Esophagus squamous epithelium (tissue), 5 donors: ENCODE results near the gene PLA2G4B. TPM values are rescaled to one million over a fixed set of nuclear protein-coding genes. Genes with fewer than 3 reads are reported as not detected.
A peak's percentile ranks its signal among the peaks of the same experiment; 100 is the strongest.

Experiments used
- DNase-seq: peaks from one replicate; lab custom pipeline; 2025; lab: John Stamatoyannopoulos, UW
- H3K27ac ChIP-seq, 4 donors: fragments of 200-600 bp; sonication (generic); one replicate each; pipeline ENCODE4 v1.5.1; 2016 to 2019; ENCODE audit warnings: mild to moderate bottlenecking in 1 of 4
- H3K27me3 ChIP-seq, 4 donors: fragments of 200-600 bp; sonication (generic); 1 replicate in 3 of 4; 2 replicates in 1 of 4; pipeline versions ENCODE4 v1.5.1 to v1.6.0; 2017 to 2021; ENCODE audit warnings: antibody characterized with exemption in 1 of 4
- H3K36me3 ChIP-seq, 3 donors: fragments of 200-600 bp; sonication (generic); one replicate each; pipeline ENCODE4 v1.5.1; 2016 to 2019
- H3K4me1 ChIP-seq, 3 donors: fragments of 200-600 bp; sonication (generic); one replicate each; pipeline ENCODE4 v1.5.1; 2017 to 2019
- H3K4me3 ChIP-seq, 4 donors: fragments of 200-600 bp; sonication (generic); 1 replicate in 3 of 4; 2 replicates in 1 of 4; pipeline ENCODE4 v1.5.1; 2016 to 2019; ENCODE audit warnings: mild to moderate bottlenecking in 2 of 4, moderate library complexity in 1 of 4
- H3K9me3 ChIP-seq, 3 donors: fragments of 200-600 bp; sonication (generic); one replicate each; pipeline ENCODE4 v1.5.1; 2016 to 2019
- POLR2A ChIP-seq, 4 donors: fragments of 450-650 bp; IDR thresholded peaks; one replicate each; pipeline ENCODE4 v1.6.1; 2017; ENCODE audit warnings: antibody characterized with exemption in 4 of 4, mild to moderate bottlenecking in 4 of 4, moderate library complexity in 3 of 4
- WGBS, 2 donors: methylation state at CpG; one replicate each; pipeline ENCODE4 v1.1.5; 2018; 5-methylcytosine and 5-hydroxymethylcytosine counted together
- intact Hi-C: fragments of 100-400 bp; cut with DNase I; formaldehyde crosslinking; loops from one replicate; pipeline ENCODE4 v1.15.0; 2022
- total RNA-seq, 4 donors: library from RNA; depleted of rRNA; stranded (reverse); fragments of >200 nt; gene quantifications; one replicate each; pipeline ENCODE4 v1.1.0, GENCODE V29; 2016
- TF ChIP-seq, protein P1 (sequence below), 6 experiments: fragments of 450-650 bp in 4 of 6; fragments of 200-600 bp in 2 of 6; sonication (generic) in 2 of 6; IDR thresholded peaks; one replicate each; pipeline ENCODE4 v1.5.1; 2016 to 2019; ENCODE audit warnings: antibody characterized with exemption in 6 of 6, mild to moderate bottlenecking in 4 of 6, moderate library complexity in 4 of 6
- donor health status: DM: yes; HTN: yes; CAD: no.

The PLA2G4B gene
- total RNA-seq, 4 donors from 2014 or later: 26.5 to 58.9 (median 39.7) TPM

DNA sequence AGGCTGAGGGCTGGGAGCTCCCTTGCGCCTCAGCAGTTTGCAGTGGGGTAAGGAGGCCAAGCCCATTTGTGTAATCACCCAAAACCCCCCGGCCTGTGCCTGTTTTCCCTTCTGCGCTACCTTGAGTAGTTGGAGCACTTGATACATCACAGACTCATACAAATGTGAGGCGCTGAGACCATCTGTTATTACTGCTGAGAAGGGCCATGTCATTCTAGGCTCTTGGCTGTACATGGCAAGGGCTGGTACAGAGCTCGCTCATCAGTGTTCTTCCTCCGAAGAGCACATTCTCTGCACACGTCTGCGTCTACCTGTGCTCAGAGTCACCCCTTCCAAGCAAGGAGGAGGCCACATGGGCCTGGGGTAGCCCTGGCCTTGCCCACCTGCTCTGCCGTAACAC is 9.3 kb downstream of the PLA2G4B start:
- DNase-seq: no peak
- Histone ChIP-seq H3K9me3 (no peaks in the 10 kb centered on the region), H3K27ac (peak overlapping the region in 2 of 4 donors; percentile 74 to 88), H3K27me3 (peaks cover 0 to 15% (median 0%) of the 10 kb centered on the region in 4 donors), H3K36me3 (peaks cover 30 to 63% (median 46%) of the 10 kb centered on the region in 3 donors), H3K4me1 (peaks cover 10 to 54% (median 13%) of the 10 kb centered on the region in 3 donors), H3K4me3 (no peak overlapping the region)
- TF ChIP-seq, protein P1, sequence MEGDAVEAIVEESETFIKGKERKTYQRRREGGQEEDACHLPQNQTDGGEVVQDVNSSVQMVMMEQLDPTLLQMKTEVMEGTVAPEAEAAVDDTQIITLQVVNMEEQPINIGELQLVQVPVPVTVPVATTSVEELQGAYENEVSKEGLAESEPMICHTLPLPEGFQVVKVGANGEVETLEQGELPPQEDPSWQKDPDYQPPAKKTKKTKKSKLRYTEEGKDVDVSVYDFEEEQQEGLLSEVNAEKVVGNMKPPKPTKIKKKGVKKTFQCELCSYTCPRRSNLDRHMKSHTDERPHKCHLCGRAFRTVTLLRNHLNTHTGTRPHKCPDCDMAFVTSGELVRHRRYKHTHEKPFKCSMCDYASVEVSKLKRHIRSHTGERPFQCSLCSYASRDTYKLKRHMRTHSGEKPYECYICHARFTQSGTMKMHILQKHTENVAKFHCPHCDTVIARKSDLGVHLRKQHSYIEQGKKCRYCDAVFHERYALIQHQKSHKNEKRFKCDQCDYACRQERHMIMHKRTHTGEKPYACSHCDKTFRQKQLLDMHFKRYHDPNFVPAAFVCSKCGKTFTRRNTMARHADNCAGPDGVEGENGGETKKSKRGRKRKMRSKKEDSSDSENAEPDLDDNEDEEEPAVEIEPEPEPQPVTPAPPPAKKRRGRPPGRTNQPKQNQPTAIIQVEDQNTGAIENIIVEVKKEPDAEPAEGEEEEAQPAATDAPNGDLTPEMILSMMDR (IDR thresholded peaks at IDR 0.05): no peak
- no peak for TF ChIP-seq POLR2A (IDR thresholded peaks at IDR 0.05)
- WGBS, 2 donors: 93% methylated on average over 7 of the region's 9 CpGs; no CpG with 5 or more reads in 1 of the 2 donors
- intact Hi-C loops: no loop called here

DNA sequence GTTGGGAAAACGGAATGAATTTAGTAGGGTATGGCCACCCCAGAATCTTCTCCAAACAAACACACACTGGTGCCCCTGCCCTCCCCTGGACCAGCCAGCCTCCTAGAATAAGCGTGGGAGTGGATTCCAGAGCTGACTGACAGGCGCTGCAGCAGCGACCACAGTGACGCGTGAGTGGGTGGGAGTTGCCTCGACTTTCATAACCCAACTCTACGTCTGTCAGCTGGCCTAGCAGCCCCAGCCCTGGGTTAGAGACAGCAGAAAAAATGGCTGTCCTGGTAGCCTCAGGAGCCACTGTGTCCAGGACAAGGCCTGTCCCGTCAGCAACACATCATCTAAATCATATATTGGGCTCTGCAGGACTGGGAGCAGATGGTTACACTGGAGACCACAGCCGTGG is 10.0 kb downstream of the PLA2G4B start:
- Histone ChIP-seq H3K9me3 (no peaks in the 10 kb centered on the region), H3K27me3 (peaks cover 0 to 22% (median 0%) of the 10 kb centered on the region in 4 donors), H3K36me3 (peaks cover 30 to 57% (median 46%) of the 10 kb centered on the region in 3 donors), H3K4me1 (peaks cover 10 to 61% (median 13%) of the 10 kb centered on the region in 3 donors), H3K4me3 (no peak overlapping the region), H3K27ac (peak overlapping the region; percentile 68 to 88 (median 75))
- intact Hi-C loops: no loop called here
- no peak for DNase-seq
- WGBS, 2 donors: 36 to 48% methylated on average over 4 to 6 of the region's 10 CpGs
- TF ChIP-seq POLR2A (IDR thresholded peaks at IDR 0.05): no peak
- TF ChIP-seq, protein P1 (IDR thresholded peaks at IDR 0.05): no peak

DNA sequence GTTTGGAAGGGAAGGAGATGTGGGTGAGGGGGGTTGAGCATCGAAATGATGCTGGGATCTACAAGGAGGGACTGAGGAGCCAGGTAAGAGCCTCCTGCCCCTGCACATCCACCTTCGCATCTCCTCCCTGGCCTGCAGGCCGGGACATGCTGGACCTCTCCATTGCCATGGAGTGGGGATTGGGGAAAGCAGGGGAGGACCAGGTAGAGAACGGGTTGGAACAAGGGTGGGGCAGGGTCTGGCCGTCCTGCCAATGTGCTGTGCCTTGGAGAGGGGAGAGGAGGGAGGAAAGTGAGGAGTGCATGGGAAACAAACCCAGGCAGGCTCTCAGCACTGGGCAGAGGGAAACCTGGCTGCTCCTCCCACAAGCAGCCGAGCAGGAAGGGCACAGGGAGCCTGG is 10.6 kb downstream of the PLA2G4B start:
- H3K4me1 ChIP-seq: peaks cover 10 to 67% (median 13%) of the 10 kb centered on the region in 3 donors
- no peaks in the 10 kb centered on the region for H3K9me3 ChIP-seq
- DNase-seq: no peak
- peak overlapping the region; percentile 68 to 88 (median 75) for H3K27ac ChIP-seq
- H3K36me3 ChIP-seq: peaks cover 24 to 51% (median 46%) of the 10 kb centered on the region in 3 donors
- H3K27me3 ChIP-seq: peaks cover 0 to 28% (median 0%) of the 10 kb centered on the region in 4 donors
- intact Hi-C loops: no loop called here
- H3K4me3 ChIP-seq: no peak overlapping the region
- TF ChIP-seq, protein P1 (IDR thresholded peaks at IDR 0.05): no peak
- TF ChIP-seq POLR2A (IDR thresholded peaks at IDR 0.05): no peak
- 15 to 25% methylated on average over 2 to 4 of the region's 6 CpGs for WGBS, 2 donors

DNA sequence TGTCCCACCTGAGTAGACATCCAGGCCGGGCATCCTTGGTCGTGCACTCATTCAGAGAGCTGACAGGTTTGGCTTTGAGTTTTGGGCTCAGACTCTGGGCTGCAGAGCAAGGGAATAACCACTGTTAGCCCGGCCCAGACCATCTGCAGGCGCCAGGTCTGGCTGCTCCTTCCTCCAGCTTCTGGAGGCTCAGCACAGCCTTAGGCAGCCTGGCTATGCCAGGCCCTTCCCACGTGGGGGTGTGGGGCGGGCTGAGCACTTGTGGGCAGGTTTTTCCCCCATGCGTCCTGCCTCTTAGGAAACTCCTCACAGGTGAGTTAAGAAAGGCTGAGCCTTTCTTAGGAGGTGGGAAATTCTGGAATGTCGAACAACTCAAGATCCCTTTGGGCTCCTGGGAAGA is 11.2 kb downstream of the PLA2G4B start:
- no peak for DNase-seq
- WGBS, 2 donors: 55% methylated on average over 2 of the region's 8 CpGs; no CpG with 5 or more reads in 1 of the 2 donors
- Histone ChIP-seq H3K4me3 (no peak overlapping the region), H3K36me3 (peaks cover 21 to 44% (median 40%) of the 10 kb centered on the region in 3 donors), H3K9me3 (no peaks in the 10 kb centered on the region), H3K4me1 (peaks cover 10 to 73% (median 13%) of the 10 kb centered on the region in 3 donors), H3K27me3 (peaks cover 0 to 34% (median 0%) of the 10 kb centered on the region in 4 donors), H3K27ac (peak overlapping the region; percentile 68 to 88 (median 75))
- intact Hi-C loops: no loop called here
- no peak for TF ChIP-seq POLR2A (IDR thresholded peaks at IDR 0.05)
- TF ChIP-seq, protein P1 (IDR thresholded peaks at IDR 0.05): no peak

DNA sequence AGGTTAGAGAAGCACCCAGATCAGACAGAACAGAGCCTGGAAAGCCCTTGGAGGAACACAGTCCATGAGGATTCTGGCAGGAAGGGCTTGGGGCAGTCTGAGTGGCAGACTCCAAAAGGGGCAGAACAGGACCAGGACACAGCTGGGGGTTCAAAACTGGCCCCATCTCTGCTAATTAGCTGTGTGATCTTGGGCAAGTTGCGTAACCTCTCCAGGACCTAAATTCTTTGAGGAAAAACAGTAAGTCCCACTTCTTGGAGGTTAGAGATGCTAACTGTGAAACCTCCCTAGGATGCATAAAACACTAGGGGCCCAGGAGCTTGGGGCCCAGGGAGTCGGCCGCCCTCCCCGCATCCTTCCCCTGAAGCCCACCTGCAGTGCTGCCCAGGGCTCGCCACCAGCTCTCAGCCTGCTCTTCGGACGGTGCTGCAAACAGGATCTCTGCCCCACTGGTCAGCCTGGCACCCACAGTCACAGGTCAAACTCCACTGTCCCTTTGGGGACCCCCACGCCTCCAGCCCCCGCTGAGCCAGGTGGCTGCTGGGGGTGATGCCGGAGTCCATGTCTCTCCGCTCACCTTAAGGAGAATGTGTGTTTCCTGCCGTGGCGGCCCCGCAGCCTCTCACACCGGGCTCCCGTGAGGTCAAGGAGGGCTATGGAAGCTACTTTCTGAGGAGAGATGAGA is 12.0 kb downstream of the PLA2G4B start:
- intact Hi-C loops: no loop called here
- H3K36me3 ChIP-seq: peaks cover 14 to 37% (median 32%) of the 10 kb centered on the region in 3 donors
- H3K27ac ChIP-seq: peak overlapping the region in 3 of 4 donors; percentile 74 to 88 (median 76)
- TF ChIP-seq, protein P1 (IDR thresholded peaks at IDR 0.05): no peak
- TF ChIP-seq POLR2A (IDR thresholded peaks at IDR 0.05): no peak
- H3K4me1 ChIP-seq: peaks cover 10 to 81% (median 13%) of the 10 kb centered on the region in 3 donors
- no peaks in the 10 kb centered on the region for H3K9me3 ChIP-seq
- peaks cover 0 to 42% (median 0%) of the 10 kb centered on the region in 4 donors for H3K27me3 ChIP-seq
- DNase-seq: no peak
- H3K4me3 ChIP-seq: no peak overlapping the region
- WGBS, 2 donors: 89 to 100% methylated on average over 4 to 7 of the region's 16 CpGs
